GM18909 (cell line): ENCODE data around the gene AKT1.
A peak's percentile ranks its signal among the peaks of the same experiment; 100 is the strongest.
"Not testable (repeated sequence)": the region's sequence is repeated elsewhere in the genome, so short reads cannot be mapped to it uniquely, and the experiment has no call there.

Experiments
- ATAC-seq: cut with Tn5 transposase; IDR thresholded peaks from one replicate; pipeline ENCODE4 v1.9.1; 2021; ENCODE audit warnings: mild to moderate bottlenecking; ENCODE audit not compliant: unreplicated experiment, poor library complexity

Gene AKT1

GRCh38 chr14:104819361-104819781, 23.8 kb upstream of the AKT1 start:
- no peak for ATAC-seq

- ATAC-seq = no peak
Measured at GRCh38 chr14:104818714-104819161, 23.2 kb upstream of the AKT1 start.

DNA sequence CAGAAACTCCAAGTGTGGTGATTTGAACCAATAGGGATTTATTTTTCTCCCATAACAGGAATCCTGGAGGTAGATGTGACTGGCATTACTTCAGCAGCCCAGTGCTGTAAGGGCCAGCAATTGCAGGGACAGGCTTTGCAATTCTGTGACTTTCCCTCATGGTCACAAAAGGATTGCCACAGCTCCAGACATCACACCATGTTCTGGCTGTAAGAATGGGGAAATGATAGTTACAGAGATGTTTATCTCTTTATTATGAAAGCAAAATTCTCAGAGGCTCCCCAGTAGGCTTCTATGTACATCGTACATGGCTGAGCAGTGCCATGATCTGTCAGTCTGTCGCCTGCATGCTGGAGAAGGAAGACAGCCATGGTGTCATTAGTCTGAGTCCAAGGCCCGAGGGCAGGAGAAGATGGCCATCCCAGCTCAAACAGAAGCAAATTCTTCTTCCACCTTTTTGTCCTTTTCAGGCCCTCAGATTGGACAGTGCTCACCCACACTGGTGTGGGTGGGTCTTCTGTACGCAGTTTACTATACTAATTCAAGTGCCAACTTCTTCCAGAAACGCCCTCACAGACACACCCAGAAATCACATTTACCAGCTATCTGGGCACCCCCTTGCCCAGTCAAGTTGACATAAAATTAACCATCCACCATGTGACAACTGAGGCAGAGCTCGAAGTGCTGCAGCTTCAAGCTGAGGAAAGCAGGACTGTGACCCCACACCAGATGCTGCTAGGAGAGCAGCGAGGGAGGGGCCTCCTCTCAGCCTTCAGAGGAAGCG, 22.6 kb upstream of the AKT1 start:
- ATAC-seq = no peak

GRCh38 chr14:104816616-104816884, 21.0 kb upstream of the AKT1 start:
- ATAC-seq = no peak

DNA sequence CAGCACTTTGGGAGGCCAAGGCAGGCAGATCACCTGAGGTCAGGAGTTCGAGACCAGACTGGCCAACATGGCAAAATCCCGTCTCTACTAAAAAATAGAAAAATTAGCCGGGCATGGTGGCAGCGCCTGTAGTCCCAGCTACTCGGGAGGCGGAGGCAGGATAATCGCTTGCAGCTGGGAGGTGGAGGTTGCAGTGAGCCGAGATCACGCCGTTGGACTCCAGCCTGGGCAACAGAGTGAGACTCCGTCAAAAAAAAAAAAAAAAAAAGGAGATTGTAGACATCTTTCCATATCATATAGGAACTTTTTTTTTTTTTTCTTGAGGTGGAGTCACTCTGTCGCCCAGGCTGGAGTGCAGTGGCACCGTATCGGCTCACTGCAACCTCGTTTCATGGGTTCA, 19.2 kb upstream of the AKT1 start:
- ATAC-seq = not testable (repeated sequence)

- no peak for ATAC-seq
Measured at GRCh38 chr14:104813286-104813685, 17.7 kb upstream of the AKT1 start.

GRCh38 chr14:104810316-104810715, 14.8 kb upstream of the AKT1 start:
- no peak for ATAC-seq

GRCh38 chr14:104808456-104808855, 12.9 kb upstream of the AKT1 start:
- ATAC-seq = no peak

- ATAC-seq = no peak
Measured at GRCh38 chr14:104806625-104807465, 11.3 kb upstream of the AKT1 start.

DNA sequence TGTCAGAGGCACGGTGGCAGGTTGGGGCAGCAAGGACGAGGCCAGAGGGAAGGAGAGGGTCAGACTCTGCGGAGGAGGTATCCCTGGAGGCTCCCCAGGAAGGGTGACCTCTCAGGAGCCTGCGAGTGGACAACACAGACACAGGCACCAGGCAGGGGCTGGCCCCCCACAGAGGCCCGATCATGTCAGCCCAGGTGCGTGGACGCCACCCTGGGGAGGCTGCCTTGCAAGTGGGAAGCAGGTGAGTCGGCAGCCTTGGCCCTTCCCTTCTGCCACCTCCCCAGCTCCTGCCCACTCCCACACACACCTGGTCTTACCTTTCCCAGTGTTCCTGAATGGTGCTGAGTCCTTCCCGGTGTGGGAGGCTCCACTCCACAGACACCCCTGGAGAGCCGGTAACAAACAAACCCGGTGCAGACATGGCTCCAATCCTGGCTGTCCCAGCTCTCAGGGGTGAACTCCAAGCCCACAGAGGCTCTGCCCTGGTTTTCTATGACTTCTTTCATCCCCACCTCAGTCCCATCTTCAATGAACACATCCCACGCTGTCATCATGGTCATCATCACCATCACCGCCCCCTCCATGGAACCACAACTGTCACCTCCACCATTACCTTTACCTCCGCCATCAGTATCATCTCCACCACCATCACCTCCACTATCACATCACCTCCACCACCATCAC, 10.5 kb upstream of the AKT1 start:
- ATAC-seq = no peak

GRCh38 chr14:104805326-104805678, 9.8 kb upstream of the AKT1 start:
- no peak for ATAC-seq

DNA sequence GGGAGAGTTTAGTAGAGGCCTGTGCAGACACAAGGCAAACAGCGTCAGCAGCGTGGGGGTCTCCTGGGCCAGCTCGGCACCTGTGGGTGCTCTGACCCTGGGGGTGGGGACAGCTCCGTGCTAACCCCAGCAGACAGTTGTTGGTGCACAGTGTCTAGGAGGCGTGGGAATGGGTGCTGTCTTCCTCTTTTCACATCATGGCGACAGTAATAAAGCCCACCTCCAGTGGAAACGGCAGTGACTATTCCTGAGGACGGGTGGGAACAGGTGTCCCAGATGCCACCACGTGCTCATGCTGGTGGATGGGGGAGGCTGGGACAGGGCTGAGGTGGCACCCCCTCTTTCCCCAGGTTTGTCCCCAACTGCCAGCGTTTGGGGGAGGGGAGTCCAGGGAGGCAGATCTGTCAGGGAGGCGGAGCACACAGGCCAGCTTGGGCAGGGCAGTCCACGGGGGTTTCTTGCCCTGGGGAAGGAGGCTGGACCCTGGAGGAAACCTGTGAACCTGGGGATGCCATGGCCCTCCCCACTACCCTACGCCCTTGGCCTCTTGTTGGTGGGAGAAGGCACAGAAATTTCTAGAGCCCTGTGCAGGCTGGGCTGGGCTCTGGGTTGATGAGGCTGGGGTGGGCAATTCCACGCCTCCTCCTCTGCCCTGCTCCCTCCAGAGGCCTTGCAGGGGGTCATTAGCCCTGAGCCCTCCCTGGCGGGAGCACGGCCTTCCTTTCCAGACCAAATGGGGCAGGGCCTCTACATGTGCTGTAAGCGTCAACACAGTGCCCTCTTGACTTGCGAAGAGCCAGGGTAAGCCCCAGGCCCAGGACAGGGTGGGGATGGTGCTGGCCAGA, 9.2 kb upstream of the AKT1 start:
- ATAC-seq = no peak

DNA sequence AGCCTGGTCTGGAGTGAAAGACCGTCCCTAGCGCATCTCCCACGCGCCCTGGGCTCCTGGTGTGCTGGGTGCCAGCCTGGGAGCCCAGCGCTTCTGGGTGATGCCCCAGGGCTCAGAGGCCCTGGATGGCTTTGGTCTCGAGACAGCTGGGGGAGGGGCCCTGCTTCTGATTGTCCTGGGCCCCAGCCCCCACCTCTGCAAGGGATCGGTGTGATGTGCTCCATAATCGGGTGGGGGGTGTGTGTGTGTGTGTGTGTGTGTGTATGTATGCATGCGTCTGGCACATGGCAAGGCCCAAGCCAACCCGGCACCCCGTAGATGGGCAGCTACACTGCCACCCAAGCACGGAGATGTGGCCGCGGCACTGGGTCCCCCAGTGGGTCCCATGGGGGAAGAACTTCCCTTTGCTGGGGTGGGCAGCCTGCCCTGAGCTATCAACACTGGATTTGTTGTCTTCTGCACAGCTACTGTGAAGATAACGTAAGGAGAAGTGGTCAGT, 8.4 kb upstream of the AKT1 start:
- ATAC-seq = no peak

GRCh38 chr14:104803280-104803911, 7.8 kb upstream of the AKT1 start:
- no peak for ATAC-seq

DNA sequence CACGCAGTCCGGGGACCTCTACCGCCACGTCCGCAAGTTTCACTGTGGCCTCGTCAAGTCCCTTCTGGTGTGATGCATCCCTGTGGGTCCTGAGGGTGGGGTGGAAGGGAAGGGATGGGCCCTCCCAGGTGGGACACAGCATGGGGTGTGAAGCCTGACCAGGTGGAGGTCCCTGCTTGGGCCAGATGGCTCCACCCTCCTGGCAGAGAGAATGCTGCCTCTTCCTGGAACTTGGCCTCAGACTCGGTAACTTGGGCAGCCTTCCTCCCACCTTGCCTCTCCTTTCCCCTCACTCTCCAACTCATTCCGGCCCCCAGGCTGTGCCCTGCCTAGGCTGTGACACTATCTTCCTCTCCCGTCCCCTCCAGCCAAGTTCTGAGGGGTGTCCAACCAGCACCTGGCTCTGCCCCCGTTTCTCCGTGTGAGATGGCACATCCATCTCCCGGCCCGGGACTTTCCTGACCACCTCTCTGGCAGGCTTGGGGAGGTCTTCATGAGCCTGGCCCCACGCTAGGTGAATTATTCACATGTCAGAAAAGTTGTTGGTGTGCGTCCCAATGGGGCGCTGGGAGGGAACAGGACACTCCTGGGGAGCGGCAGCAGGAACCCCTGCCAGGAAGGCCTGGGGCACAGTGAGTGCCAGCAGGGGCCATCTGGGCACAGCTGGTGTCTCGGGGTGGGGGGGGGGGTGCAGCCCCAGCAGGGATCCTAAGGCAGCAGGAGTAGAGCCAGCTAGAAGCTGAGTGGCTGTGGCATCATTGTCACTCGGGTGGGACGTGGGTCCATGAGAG, 7.0 kb upstream of the AKT1 start:
- no peak for ATAC-seq

DNA sequence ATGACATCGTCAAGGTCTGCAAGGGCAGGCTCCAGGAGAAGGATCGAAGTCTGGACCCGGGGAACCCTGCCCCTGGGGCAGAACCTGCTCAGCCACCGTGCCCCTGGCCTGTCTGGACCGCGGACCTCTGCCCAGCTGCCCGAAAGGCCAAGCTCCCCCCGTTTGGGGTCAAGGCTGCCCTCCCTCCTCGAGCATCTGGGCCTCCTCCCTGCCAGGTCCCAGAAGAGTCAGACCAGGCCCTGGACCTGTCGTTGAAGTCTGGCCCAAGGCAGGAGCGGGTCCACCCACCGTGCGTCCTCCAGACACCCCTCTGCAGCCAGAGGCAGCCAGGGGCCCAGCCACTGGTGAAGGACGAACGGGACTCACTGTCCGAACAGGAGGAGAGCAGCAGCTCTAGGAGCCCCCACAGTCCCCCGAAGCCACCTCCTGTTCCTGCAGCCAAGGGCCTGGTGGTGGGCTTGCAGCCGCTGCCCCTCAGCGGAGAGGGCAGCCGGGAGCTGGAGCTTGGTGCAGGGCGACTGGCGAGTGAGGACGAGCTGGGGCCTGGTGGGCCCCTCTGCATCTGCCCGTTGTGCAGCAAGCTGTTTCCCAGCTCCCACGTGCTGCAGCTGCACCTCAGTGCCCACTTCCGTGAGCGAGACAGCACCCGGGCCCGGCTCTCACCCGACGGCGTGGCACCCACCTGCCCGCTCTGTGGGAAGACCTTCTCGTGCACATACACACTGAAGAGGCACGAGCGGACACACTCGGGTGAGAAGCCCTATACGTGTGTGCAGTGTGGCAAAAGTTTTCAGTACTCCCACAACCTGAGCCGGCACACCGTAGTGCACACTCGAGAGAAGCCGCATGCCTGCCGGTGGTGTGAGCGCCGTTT, 6.2 kb upstream of the AKT1 start:
- no peak for ATAC-seq

DNA sequence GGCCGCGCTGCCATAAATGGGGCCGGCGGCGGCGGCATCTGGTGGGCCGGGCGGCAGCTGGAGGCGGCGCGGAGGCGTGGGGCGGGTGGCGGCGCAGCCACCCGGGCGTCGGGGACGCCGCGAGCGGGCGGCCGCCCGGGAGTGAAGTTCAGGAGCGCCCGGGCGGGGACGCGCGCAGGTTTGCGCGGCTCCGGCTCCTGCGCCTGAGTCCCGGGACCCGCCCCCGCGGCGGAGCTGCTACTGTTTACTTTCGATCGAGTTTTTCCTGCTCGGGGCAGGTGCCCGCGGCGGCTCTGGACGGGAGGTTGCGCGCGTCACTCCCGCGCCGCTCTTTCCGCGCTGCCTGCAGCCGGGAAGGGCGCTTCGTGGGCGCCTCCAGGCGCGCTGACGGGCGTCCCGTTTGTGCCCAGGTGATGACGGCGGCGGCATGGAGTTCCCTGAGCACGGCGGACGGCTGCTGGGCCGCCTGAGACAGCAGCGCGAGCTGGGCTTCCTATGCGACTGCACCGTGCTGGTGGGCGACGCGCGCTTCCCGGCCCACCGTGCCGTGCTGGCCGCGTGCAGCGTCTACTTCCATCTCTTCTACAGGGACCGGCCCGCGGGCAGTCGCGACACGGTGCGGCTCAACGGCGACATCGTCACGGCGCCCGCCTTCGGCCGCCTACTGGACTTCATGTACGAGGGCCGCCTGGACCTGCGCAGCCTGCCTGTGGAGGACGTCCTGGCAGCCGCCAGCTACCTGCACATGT, 5.4 kb upstream of the AKT1 start, which contains the start of gene ZBTB42:
TSS of gene ZBTB42 (plus strand) at position 331 of the 749 bp plus-strand sequence. CDS start at position 428, 97 bp downstream.
- ATAC-seq = peak; percentile 33
